ENCODE data around the gene INPP5A.

Gene INPP5A

DNA sequence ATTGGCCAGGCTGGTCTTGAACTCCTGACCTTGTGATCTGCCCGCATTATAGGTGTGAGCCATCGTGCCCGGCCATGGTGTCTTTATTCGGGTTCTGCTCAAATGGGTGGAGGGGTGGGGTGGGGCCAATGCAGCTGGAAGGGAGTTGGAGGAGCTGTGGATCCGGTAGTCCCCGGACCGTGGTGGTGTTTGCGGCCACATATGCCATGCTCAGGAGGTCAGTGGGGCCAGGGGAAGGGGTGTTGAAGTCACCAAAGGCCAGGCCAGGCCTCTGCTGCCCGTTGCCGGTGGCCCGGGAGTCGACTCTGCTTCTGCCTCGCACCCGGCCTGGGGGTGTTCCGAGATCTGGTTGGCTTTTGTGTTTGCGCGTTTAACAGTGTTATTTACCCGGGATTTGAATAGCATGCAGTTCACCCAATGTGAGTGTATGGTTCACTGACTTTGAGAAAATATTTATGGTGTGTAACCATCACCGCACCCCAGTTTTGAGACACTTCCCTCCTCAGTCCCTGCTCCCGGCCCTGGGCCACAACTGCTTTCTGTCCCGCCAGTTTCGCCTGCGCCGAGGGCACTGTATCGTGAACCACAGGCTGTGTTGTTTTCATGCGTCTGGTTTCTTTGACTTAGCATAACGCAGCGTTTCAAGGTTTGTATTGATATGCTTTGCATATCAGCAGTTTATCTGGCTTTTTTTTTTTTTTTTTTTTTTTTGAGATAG lies 10.7 kb downstream of the INPP5A start:
- DNase-seq, result peak in 1 of 3 donors; percentile 36
- WGBS (ENCODE audit: insufficient coverage), result 93% methylated on average over 23 of the region's 28 CpGs
- ChIA-PET POLR2A (interaction anchor here (0.6 to 1.0 kb wide), 2 partner anchors 8 to 11 kb away, joined by 3 read pairs; partner anchors contain the start of gene INPP5A), CTCF (interaction anchor here (0.6 to 3.8 kb wide), 3 partner anchors 9 to 162 kb away, joined by 3 to 38 read pairs (median 3); partner anchors contain the start of gene INPP5A)
- peaks cover 0 to 8% (median 1%) of the 10 kb centered on the region in 4 experiments for H3K36me3 ChIP-seq (ENCODE audit: control insufficient read depth in 4 of 4, insufficient read depth in 4 of 4, low read length in 3 of 4)
- no peaks in the 10 kb centered on the region for H3K27me3 ChIP-seq (replicated peaks in 2 of 5; ENCODE audit: control insufficient read depth in 4 of 5, insufficient read depth in 5 of 5, low read length in 4 of 5)
- H3K4me3 ChIP-seq (ENCODE audit: control insufficient read depth in 1 of 7, extremely low read depth in 1 of 7, insufficient read depth in 4 of 7, low read depth in 2 of 7, low read length in 6 of 7), result no peak overlapping the region
- H3K27ac ChIP-seq (ENCODE audit: insufficient read depth in 1 of 2, low read depth in 1 of 2, low read length in 2 of 2, poor library complexity in 1 of 2, severe bottlenecking in 2 of 2), result no peak overlapping the region
- H3K4me1 ChIP-seq (ENCODE audit: control extremely low read depth in 1 of 4, control insufficient read depth in 4 of 4, insufficient read depth in 4 of 4, low read length in 3 of 4), result peaks cover 9 to 90% (median 85%) of the 10 kb centered on the region in 4 experiments
- no peaks in the 10 kb centered on the region for H3K9me3 ChIP-seq (ENCODE audit: control extremely low read depth in 1 of 5, control insufficient read depth in 4 of 5, insufficient read depth in 2 of 5, low read depth in 1 of 5, low read length in 4 of 5)

DNA sequence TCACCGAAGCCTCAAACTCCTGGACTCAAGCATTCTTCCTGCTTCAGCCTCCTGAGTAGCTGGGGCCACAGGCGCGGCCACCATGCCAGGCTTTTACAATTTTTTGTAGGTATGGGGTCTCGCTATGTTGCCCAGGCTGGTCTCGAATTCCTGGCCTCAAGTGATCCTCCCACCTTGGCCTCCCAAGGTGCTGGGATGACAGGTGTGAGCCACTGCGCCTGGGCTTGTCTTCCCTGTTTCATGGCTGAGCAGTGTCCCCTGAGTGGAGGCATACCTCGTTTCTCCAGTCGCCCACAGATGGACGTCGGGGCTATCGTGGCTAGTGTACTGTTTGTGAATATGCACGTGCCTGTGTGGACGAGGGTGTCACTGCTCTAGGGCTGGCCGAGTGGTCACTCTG lies 11.3 kb downstream of the INPP5A start:
- Histone ChIP-seq H3K27ac (ENCODE audit: insufficient read depth in 1 of 2, low read depth in 1 of 2, low read length in 2 of 2, poor library complexity in 1 of 2, severe bottlenecking in 2 of 2) (no peak overlapping the region), H3K27me3 (replicated peaks in 2 of 5; ENCODE audit: control insufficient read depth in 4 of 5, insufficient read depth in 5 of 5, low read length in 4 of 5) (no peaks in the 10 kb centered on the region), H3K36me3 (ENCODE audit: control insufficient read depth in 4 of 4, insufficient read depth in 4 of 4, low read length in 3 of 4) (peaks cover 0 to 2% (median under 1%) of the 10 kb centered on the region in 4 experiments), H3K9me3 (ENCODE audit: control extremely low read depth in 1 of 5, control insufficient read depth in 4 of 5, insufficient read depth in 2 of 5, low read depth in 1 of 5, low read length in 4 of 5) (no peaks in the 10 kb centered on the region), H3K4me1 (ENCODE audit: control extremely low read depth in 1 of 4, control insufficient read depth in 4 of 4, insufficient read depth in 4 of 4, low read length in 3 of 4) (peaks cover 9 to 87% (median 83%) of the 10 kb centered on the region in 4 experiments), H3K4me3 (ENCODE audit: control insufficient read depth in 1 of 7, extremely low read depth in 1 of 7, insufficient read depth in 4 of 7, low read depth in 2 of 7, low read length in 6 of 7) (peak overlapping the region in 1 of 7 experiments; percentile 23)
- ChIA-PET CTCF (interaction anchor here (1.5 to 3.8 kb wide), 4 partner anchors 9 to 163 kb away, joined by 3 to 38 read pairs (median 12); partner anchors contain the start of gene INPP5A), POLR2A (interaction anchor here (1.0 kb wide), 1 partner anchor 9 kb away, joined by 3 read pairs; no protein-coding TSS in a partner anchor)
- 92% methylated on average over 14 of the region's 14 CpGs for WGBS (ENCODE audit: insufficient coverage)
- no peak for DNase-seq

DNA sequence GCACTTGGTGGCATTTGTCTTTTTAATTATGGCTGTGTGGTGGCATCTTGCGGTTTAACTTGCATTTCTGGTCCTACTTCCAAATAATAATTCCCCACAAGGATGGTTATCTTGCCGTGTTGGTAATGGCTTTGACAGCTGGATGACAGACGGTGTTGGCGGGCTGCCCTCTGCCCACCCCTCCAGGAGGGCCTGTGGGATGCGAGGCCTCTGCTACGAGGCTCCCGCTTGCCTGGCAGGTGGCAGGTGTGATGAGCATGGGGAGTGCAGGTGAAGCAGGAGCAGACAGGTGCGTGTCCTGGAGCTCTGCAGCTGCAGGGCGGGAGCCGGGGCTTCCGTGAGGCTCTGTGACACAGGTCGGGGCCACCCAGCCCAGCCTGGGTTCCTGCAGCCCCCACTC lies 11.8 kb downstream of the INPP5A start:
- Histone ChIP-seq H3K27ac (ENCODE audit: insufficient read depth in 1 of 2, low read depth in 1 of 2, low read length in 2 of 2, poor library complexity in 1 of 2, severe bottlenecking in 2 of 2) (no peak overlapping the region), H3K9me3 (ENCODE audit: control extremely low read depth in 1 of 5, control insufficient read depth in 4 of 5, insufficient read depth in 2 of 5, low read depth in 1 of 5, low read length in 4 of 5) (no peaks in the 10 kb centered on the region), H3K36me3 (ENCODE audit: control insufficient read depth in 4 of 4, insufficient read depth in 4 of 4, low read length in 3 of 4) (no peaks in the 10 kb centered on the region), H3K4me1 (ENCODE audit: control extremely low read depth in 1 of 4, control insufficient read depth in 4 of 4, insufficient read depth in 4 of 4, low read length in 3 of 4) (peaks cover 8 to 87% (median 83%) of the 10 kb centered on the region in 4 experiments), H3K27me3 (replicated peaks in 2 of 5; ENCODE audit: control insufficient read depth in 4 of 5, insufficient read depth in 5 of 5, low read length in 4 of 5) (no peaks in the 10 kb centered on the region), H3K4me3 (ENCODE audit: control insufficient read depth in 1 of 7, extremely low read depth in 1 of 7, insufficient read depth in 4 of 7, low read depth in 2 of 7, low read length in 6 of 7) (peak overlapping the region in 2 of 7 experiments; percentile 1 to 23)
- peak in 2 of 3 donors; percentile 59 to 62 for DNase-seq
- POLR2A ChIA-PET, result interaction anchor here (1.0 kb wide), 1 partner anchor 9 kb away, joined by 3 read pairs; no protein-coding TSS in a partner anchor
- 26% methylated on average over 7 of the region's 12 CpGs for WGBS (ENCODE audit: insufficient coverage)
- CTCF ChIA-PET, result interaction anchor here (0.7 to 3.8 kb wide), 8 partner anchors 9 to 163 kb away, joined by 3 to 38 read pairs (median 4); partner anchors contain the start of gene INPP5A

DNA sequence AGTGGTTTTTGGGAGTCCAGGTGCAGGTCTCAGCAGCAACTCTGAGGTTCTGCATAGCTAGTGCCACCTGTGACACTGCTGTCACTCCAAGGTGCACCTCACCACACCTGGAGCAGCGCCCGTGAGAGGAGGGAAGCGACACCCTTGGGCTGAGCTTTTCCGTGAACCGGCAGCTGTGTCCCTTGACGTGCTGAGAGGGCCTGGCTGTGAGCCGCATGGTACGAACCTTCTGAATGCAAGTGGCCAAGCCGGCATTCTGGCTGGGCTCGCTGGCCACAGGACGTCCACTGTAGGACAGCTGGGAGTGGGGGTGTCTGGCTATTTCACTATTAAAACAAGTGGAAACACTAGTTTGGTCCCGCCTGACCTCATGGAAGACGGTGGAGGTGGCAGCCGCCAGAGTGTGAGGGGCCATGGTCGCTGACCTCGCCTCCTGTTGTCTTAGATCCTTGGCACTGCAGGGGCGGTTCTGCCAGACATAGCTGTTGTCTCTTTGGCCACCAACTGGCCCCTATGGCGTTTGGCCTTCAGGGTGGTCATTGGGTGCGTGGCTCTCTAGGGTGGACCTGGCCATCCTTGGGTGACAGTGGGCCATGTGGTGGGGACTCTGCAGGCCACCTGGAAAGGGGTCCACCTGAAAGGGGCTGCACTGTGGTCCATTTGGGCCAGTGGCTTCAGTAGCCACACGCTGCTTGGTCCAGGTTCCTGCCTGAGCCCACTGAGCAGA lies 12.9 kb downstream of the INPP5A start:
- H3K27ac ChIP-seq (ENCODE audit: insufficient read depth in 1 of 2, low read depth in 1 of 2, low read length in 2 of 2, poor library complexity in 1 of 2, severe bottlenecking in 2 of 2), result peak overlapping the region; percentile 79 to 94
- POLR2A ChIA-PET, result interaction anchor here (1.0 to 1.8 kb wide), 2 partner anchors 11 to 88 kb away, joined by 3 to 15 read pairs; no protein-coding TSS in a partner anchor
- H3K36me3 ChIP-seq (ENCODE audit: control insufficient read depth in 4 of 4, insufficient read depth in 4 of 4, low read length in 3 of 4), result no peaks in the 10 kb centered on the region
- 93% methylated on average over 15 of the region's 20 CpGs for WGBS (ENCODE audit: insufficient coverage)
- no peaks in the 10 kb centered on the region for H3K27me3 ChIP-seq (replicated peaks in 2 of 5; ENCODE audit: control insufficient read depth in 4 of 5, insufficient read depth in 5 of 5, low read length in 4 of 5)
- CTCF ChIA-PET, result interaction anchor here (0.8 to 3.8 kb wide), 15 partner anchors 8 to 163 kb away, joined by 3 to 38 read pairs (median 5); partner anchors contain the start of gene INPP5A
- no peak for DNase-seq
- H3K9me3 ChIP-seq (ENCODE audit: control extremely low read depth in 1 of 5, control insufficient read depth in 4 of 5, insufficient read depth in 2 of 5, low read depth in 1 of 5, low read length in 4 of 5), result no peaks in the 10 kb centered on the region
- H3K4me1 ChIP-seq (ENCODE audit: control extremely low read depth in 1 of 4, control insufficient read depth in 4 of 4, insufficient read depth in 4 of 4, low read length in 3 of 4), result peaks cover 7 to 87% (median 83%) of the 10 kb centered on the region in 4 experiments
- peak overlapping the region in 2 of 7 experiments; percentile 47 to 50 for H3K4me3 ChIP-seq (ENCODE audit: control insufficient read depth in 1 of 7, extremely low read depth in 1 of 7, insufficient read depth in 4 of 7, low read depth in 2 of 7, low read length in 6 of 7)

DNA sequence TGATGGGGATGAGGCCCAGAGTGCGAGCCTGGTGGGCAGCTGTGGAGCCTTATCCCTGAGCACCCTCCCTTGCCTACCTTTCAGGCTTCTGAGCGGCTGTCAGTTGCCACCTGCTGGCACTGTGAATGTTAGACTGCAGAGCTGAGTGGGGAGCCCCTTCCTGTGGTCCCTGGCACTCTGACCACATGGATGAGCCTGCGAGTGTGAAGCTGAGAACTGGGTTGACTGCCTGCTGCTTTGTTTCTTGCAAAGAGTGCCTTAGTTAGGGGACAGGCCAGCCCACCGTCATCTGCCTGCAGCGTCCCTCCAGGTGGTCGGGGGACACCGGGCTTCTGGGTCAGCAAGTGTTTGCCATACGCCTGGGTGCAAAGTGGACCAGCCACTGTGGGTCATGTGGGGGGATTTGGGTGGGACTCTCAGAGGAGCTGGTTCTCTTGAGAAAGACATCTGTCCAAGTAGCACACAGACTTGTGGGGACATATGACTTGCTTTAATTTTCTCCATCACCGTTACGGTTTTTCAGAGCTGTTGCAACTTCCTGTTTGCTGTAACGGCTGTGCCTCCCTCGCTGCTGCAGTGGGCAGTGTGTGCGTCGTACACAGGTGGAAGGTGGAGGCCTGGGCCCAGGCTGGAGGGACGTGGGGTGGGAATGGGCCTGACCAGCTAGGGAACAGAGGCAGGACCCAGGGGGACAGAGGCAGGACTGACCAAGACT lies 13.7 kb downstream of the INPP5A start:
- ChIA-PET CTCF (interaction anchor here (0.9 to 3.8 kb wide), 12 partner anchors 9 to 105 kb away, joined by 3 to 38 read pairs (median 5); partner anchors contain the start of gene INPP5A), POLR2A (interaction anchor here (1.0 to 1.8 kb wide), 4 partner anchors 9 to 89 kb away, joined by 3 to 15 read pairs (median 4); no protein-coding TSS in a partner anchor)
- H3K4me1 ChIP-seq (ENCODE audit: control extremely low read depth in 1 of 4, control insufficient read depth in 4 of 4, insufficient read depth in 4 of 4, low read length in 3 of 4), result peaks cover 8 to 87% (median 83%) of the 10 kb centered on the region in 4 experiments
- H3K36me3 ChIP-seq (ENCODE audit: control insufficient read depth in 4 of 4, insufficient read depth in 4 of 4, low read length in 3 of 4), result peaks cover 0 to 4% (median under 1%) of the 10 kb centered on the region in 4 experiments
- peak overlapping the region; percentile 79 to 94 for H3K27ac ChIP-seq (ENCODE audit: insufficient read depth in 1 of 2, low read depth in 1 of 2, low read length in 2 of 2, poor library complexity in 1 of 2, severe bottlenecking in 2 of 2)
- WGBS (ENCODE audit: insufficient coverage), result 4% methylated on average over 10 of the region's 15 CpGs
- H3K9me3 ChIP-seq (ENCODE audit: control extremely low read depth in 1 of 5, control insufficient read depth in 4 of 5, insufficient read depth in 2 of 5, low read depth in 1 of 5, low read length in 4 of 5), result no peaks in the 10 kb centered on the region
- peak; percentile 80 to 97 (median 94) for DNase-seq
- no peaks in the 10 kb centered on the region for H3K27me3 ChIP-seq (replicated peaks in 2 of 5; ENCODE audit: control insufficient read depth in 4 of 5, insufficient read depth in 5 of 5, low read length in 4 of 5)
- H3K4me3 ChIP-seq (ENCODE audit: control insufficient read depth in 1 of 7, extremely low read depth in 1 of 7, insufficient read depth in 4 of 7, low read depth in 2 of 7, low read length in 6 of 7), result peak overlapping the region in 3 of 7 experiments; percentile 29 to 50 (median 47)

DNA sequence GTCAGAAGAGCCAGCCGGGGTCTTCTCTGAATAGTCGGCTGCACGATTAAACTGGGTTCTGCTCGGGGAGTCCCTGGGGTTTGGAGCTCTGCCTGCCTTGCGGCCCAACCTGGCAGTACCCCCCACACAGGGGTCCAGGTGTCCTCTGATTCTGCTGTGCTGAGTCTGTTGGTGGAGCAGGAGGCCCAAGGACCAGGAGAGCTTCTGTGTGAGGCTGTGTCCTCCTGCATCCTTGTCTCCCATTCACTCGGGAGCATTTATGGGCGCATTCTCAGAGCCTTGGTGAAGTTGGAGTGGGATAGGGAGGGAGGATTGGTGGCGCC lies 14.2 kb downstream of the INPP5A start:
- peak overlapping the region; percentile 79 to 94 for H3K27ac ChIP-seq (ENCODE audit: insufficient read depth in 1 of 2, low read depth in 1 of 2, low read length in 2 of 2, poor library complexity in 1 of 2, severe bottlenecking in 2 of 2)
- H3K36me3 ChIP-seq (ENCODE audit: control insufficient read depth in 4 of 4, insufficient read depth in 4 of 4, low read length in 3 of 4), result peaks cover 0 to 5% (median 2%) of the 10 kb centered on the region in 4 experiments
- peaks cover 8 to 85% (median 81%) of the 10 kb centered on the region in 4 experiments for H3K4me1 ChIP-seq (ENCODE audit: control extremely low read depth in 1 of 4, control insufficient read depth in 4 of 4, insufficient read depth in 4 of 4, low read length in 3 of 4)
- no peaks in the 10 kb centered on the region for H3K9me3 ChIP-seq (ENCODE audit: control extremely low read depth in 1 of 5, control insufficient read depth in 4 of 5, insufficient read depth in 2 of 5, low read depth in 1 of 5, low read length in 4 of 5)
- ChIA-PET CTCF (interaction anchor here (0.9 to 3.8 kb wide), 9 partner anchors 8 to 92 kb away, joined by 3 to 38 read pairs (median 6); partner anchors contain the start of gene INPP5A), POLR2A (interaction anchor here (1.0 to 1.8 kb wide), 3 partner anchors 10 to 20 kb away, joined by 4 to 15 read pairs (median 5); no protein-coding TSS in a partner anchor)
- no peaks in the 10 kb centered on the region for H3K27me3 ChIP-seq (replicated peaks in 2 of 5; ENCODE audit: control insufficient read depth in 4 of 5, insufficient read depth in 5 of 5, low read length in 4 of 5)
- 23% methylated on average over 5 of the region's 8 CpGs for WGBS (ENCODE audit: insufficient coverage)
- no peak for DNase-seq
- H3K4me3 ChIP-seq (ENCODE audit: control insufficient read depth in 1 of 7, extremely low read depth in 1 of 7, insufficient read depth in 4 of 7, low read depth in 2 of 7, low read length in 6 of 7), result peak overlapping the region in 3 of 7 experiments; percentile 29 to 50 (median 47)

All from common myeloid progenitor, CD34-positive (primary cell).